Smooth muscle cell (in vitro differentiated cells): Measurements from ENCODE around the gene OFD1. TPM values are rescaled to one million over a fixed set of nuclear protein-coding genes. Genes with fewer than 3 reads are reported as not detected.

Experiments
- DNase-seq: peaks from one replicate; lab custom pipeline; 2025; ENCODE audit not compliant: unreplicated experiment; lab: John Stamatoyannopoulos, UW
- H2AFZ ChIP-seq: fragments of 200-600 bp; sonication (generic); 2 replicates; pipeline ENCODE4 v1.6.0; 2016; ENCODE audit warnings: antibody characterized with exemption, low read depth, mild to moderate bottlenecking
- H3F3A ChIP-seq: fragments of 200-600 bp; sonication (generic); 2 replicates; pipeline ENCODE4 v1.6.0; 2017; ENCODE audit warnings: antibody characterized with exemption, low read depth
- H3K27ac ChIP-seq: fragments of 200-600 bp; sonication (generic); 2 replicates; pipeline ENCODE4 v1.5.1; 2016; ENCODE audit warnings: low read depth, mild to moderate bottlenecking
- H3K27me3 ChIP-seq: fragments of 200-600 bp; sonication (generic); 2 replicates; pipeline ENCODE4 v1.6.1; 2016; ENCODE audit warnings: low read depth, mild to moderate bottlenecking
- H3K36me3 ChIP-seq: fragments of 200-600 bp; sonication (generic); 2 replicates; pipeline ENCODE4 v1.5.1; 2016; ENCODE audit warnings: low read depth
- H3K4me1 ChIP-seq: fragments of 200-600 bp; sonication (generic); 2 replicates; pipeline ENCODE4 v1.5.1; 2016; ENCODE audit warnings: low read depth
- H3K4me2 ChIP-seq: fragments of 200-600 bp; sonication (generic); 2 replicates; pipeline ENCODE4 v1.6.0; 2016; ENCODE audit warnings: mild to moderate bottlenecking
- H3K4me3 ChIP-seq: fragments of 200-600 bp; sonication (generic); 2 replicates; pipeline ENCODE4 v1.5.1; 2016; ENCODE audit warnings: mild to moderate bottlenecking
- H3K79me2 ChIP-seq: fragments of 200-600 bp; sonication (generic); 2 replicates; pipeline ENCODE4 v1.6.0; 2016; ENCODE audit warnings: low read depth, mild to moderate bottlenecking
- H3K9ac ChIP-seq: fragments of 200-600 bp; sonication (generic); 2 replicates; pipeline ENCODE4 v1.6.0; 2016; ENCODE audit warnings: low read depth
- H3K9me3 ChIP-seq: fragments of 200-600 bp; sonication (generic); replicated peaks from 2 replicates; pipeline ENCODE4 v1.5.1; 2016; ENCODE audit warnings: low read depth
- H4K20me1 ChIP-seq: fragments of 200-600 bp; sonication (generic); 2 replicates; pipeline ENCODE4 v1.6.0; 2016; ENCODE audit warnings: low read depth
- WGBS: methylation state at CpG from one replicate; pipeline ENCODE4 v1.1.7; 2016; ENCODE audit warnings: low lambda C conversion rate; 5-methylcytosine and 5-hydroxymethylcytosine counted together
- polyA plus RNA-seq: library from polyadenylated mRNA; unstranded; fragments of >200 nt; fragmentation: Nextera tagmentation; extraction: Ambion mirVana; gene quantifications from 2 replicates; pipeline ENCODE4 v1.2.1, GENCODE V29; 2016
- total RNA-seq: library from RNA; depleted of rRNA; stranded (reverse); fragments of >200 nt; gene quantifications from 2 replicates; pipeline ENCODE4 v1.2.3, GENCODE V29; 2014
- TF ChIP-seq, protein P1 (sequence below): fragments of 200-600 bp; sonication (generic); IDR thresholded peaks from 2 replicates; pipeline ENCODE4 v1.5.1; 2017; ENCODE audit warnings: borderline replicate concordance, mild to moderate bottlenecking, antibody characterized with exemption; ENCODE audit not compliant: insufficient read depth, poor library complexity, severe bottlenecking

The OFD1 gene
- total and polyA plus RNA-seq, 2 experiments from 2014 or later = 12.5 to 14.4 TPM

- Histone ChIP-seq H3K79me2 (no peaks in the 10 kb centered on the region), H3K9me3 (no peaks in the 10 kb centered on the region), H3K4me2 (no peak overlapping the region), H3K27ac (no peak overlapping the region), H3K4me3 (no peak overlapping the region), H3K27me3 (no peaks in the 10 kb centered on the region), H3F3A (no peaks in the 10 kb centered on the region), H2AFZ (no peak overlapping the region), H3K9ac (no peak overlapping the region), H3K4me1 (no peaks in the 10 kb centered on the region), H4K20me1 (no peaks in the 10 kb centered on the region), H3K36me3 (no peaks in the 10 kb centered on the region)
- no peak for DNase-seq
- 79% methylated on average over 1 of the region's 1 CpG for WGBS
- TF ChIP-seq, protein P1, sequence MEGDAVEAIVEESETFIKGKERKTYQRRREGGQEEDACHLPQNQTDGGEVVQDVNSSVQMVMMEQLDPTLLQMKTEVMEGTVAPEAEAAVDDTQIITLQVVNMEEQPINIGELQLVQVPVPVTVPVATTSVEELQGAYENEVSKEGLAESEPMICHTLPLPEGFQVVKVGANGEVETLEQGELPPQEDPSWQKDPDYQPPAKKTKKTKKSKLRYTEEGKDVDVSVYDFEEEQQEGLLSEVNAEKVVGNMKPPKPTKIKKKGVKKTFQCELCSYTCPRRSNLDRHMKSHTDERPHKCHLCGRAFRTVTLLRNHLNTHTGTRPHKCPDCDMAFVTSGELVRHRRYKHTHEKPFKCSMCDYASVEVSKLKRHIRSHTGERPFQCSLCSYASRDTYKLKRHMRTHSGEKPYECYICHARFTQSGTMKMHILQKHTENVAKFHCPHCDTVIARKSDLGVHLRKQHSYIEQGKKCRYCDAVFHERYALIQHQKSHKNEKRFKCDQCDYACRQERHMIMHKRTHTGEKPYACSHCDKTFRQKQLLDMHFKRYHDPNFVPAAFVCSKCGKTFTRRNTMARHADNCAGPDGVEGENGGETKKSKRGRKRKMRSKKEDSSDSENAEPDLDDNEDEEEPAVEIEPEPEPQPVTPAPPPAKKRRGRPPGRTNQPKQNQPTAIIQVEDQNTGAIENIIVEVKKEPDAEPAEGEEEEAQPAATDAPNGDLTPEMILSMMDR = no peak
Observed at GRCh38 chrX:13755254-13755653, 20.7 kb downstream of the OFD1 start.

- Histone ChIP-seq H3K9ac (no peak overlapping the region), H3K4me3 (no peak overlapping the region), H3K36me3 (no peaks in the 10 kb centered on the region), H3K4me2 (no peak overlapping the region), H4K20me1 (no peaks in the 10 kb centered on the region), H2AFZ (no peak overlapping the region), H3K79me2 (no peaks in the 10 kb centered on the region), H3K27ac (no peak overlapping the region), H3K9me3 (no peaks in the 10 kb centered on the region), H3F3A (no peaks in the 10 kb centered on the region), H3K27me3 (no peaks in the 10 kb centered on the region), H3K4me1 (no peaks in the 10 kb centered on the region)
- no peak for DNase-seq
- TF ChIP-seq, protein P1 = no peak
- 83% methylated on average over 4 of the region's 4 CpGs for WGBS
Observed at GRCh38 chrX:13756381-13756780, 21.8 kb downstream of the OFD1 start.

DNA sequence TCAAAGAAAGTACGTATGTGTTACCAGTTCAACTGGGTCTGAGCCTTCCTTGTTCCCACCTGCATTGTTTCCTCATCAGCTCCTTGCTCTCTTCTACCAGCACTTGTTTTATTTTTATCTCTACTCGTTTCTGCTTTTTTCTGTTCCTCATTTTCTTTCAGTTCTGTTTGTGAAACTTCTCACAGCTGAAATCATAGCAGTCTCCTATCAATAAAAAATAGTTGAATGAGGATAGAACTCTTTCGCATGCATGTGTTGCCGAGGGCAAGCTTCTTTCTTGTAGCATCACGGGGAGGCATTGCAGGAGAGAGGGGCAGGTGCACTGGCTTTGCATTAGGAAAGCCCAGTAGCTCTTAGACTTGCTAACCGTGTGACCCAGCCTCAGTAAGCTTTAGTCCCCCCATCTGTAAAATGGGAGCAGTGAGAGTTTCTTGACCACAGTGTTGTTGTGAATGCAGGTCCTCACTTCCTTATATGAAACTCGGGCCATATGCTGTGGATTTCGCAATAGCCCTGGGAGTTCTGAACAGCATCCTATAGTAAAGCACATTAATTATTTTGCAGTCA lies 24.7 kb downstream of the OFD1 start:
- H3K4me2 ChIP-seq = no peak overlapping the region
- no peaks in the 10 kb centered on the region for H4K20me1 ChIP-seq
- no peak overlapping the region for H3K9ac ChIP-seq
- H3K36me3 ChIP-seq = no peaks in the 10 kb centered on the region
- 79% methylated on average over 8 of the region's 8 CpGs for WGBS
- H3K27me3 ChIP-seq = no peaks in the 10 kb centered on the region
- H3F3A ChIP-seq = no peaks in the 10 kb centered on the region
- no peak for DNase-seq
- no peak overlapping the region for H2AFZ ChIP-seq
- no peak overlapping the region for H3K4me3 ChIP-seq
- H3K9me3 ChIP-seq = no peaks in the 10 kb centered on the region
- no peaks in the 10 kb centered on the region for H3K79me2 ChIP-seq
- no peaks in the 10 kb centered on the region for H3K4me1 ChIP-seq
- no peak overlapping the region for H3K27ac ChIP-seq
- TF ChIP-seq, protein P1 = no peak

DNA sequence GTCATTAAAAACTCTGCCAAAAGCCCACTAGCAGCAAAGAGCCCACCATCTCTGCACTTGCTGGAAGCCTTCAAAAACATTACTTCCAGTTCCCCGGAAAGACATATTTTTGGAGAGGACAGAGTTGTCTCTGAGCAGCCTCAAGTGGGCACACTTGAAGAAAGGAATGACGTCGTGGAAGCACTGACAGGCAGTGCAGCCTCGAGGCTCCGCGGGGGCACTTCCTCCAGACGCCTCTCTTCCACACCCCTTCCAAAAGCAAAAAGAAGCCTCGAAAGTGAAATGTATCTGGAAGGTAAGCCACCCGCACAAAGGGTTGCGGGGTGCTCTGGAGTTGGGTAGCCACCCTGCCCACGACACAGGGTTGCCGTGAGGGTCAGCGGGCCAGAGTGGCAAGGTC lies 25.9 kb downstream of the OFD1 start:
- TF ChIP-seq, protein P1 = no peak
- 89% methylated on average over 13 of the region's 13 CpGs for WGBS

More for the DNA sequence above, 25.9 kb downstream of the OFD1 start:
- Histone ChIP-seq H3K36me3 (no peaks in the 10 kb centered on the region), H3K27ac (no peak overlapping the region), H3K4me1 (peaks cover 4% of the 10 kb centered on the region), H4K20me1 (no peaks in the 10 kb centered on the region), H2AFZ (no peak overlapping the region), H3K9me3 (no peaks in the 10 kb centered on the region), H3K79me2 (no peaks in the 10 kb centered on the region), H3K4me2 (no peak overlapping the region), H3K4me3 (no peak overlapping the region), H3K27me3 (no peaks in the 10 kb centered on the region), H3F3A (no peaks in the 10 kb centered on the region), H3K9ac (no peak overlapping the region)
- no peak for DNase-seq
